ENCODE measurements around the gene POLE. TPM values are rescaled to one million over a fixed set of nuclear protein-coding genes. Genes with fewer than 3 reads are reported as not detected.

The POLE gene
- total RNA-seq, 8 experiments from 2014 or later = 4.6 to 80.2 (median 12.4) TPM

- in situ Hi-C loops (cut with MboI; ENCODE audit: low pct_unique_long_range_greater_than_20kb in 2 of 9, low sequenced_read_pairs in 9 of 9, unreplicated experiment in 9 of 9) = no loop called here
- ATAC-seq (replicated peaks in 6 of 8) = no peak
- H3K27ac ChIP-seq = no peak overlapping the region
- H3K4me3 ChIP-seq = no peak overlapping the region
- peaks cover 0 to 7% of the 10 kb centered on the region in 2 donors for H3K4me1 ChIP-seq (replicated peaks in 1 of 2)
- 90 to 100% (median 93%) methylated on average over 2 to 5 of the region's 22 CpGs; no CpG with 5 or more reads in 7 of the 10 experiments for WGBS, 10 experiments
Measured at GRCh38 chr12:132577191-132577920, 109.8 kb downstream of the POLE start.

GRCh38 chr12:132576701-132577100, 110.4 kb downstream of the POLE start:
- no peak for ATAC-seq (replicated peaks in 6 of 8)
- in situ Hi-C loops (cut with MboI; ENCODE audit: low pct_unique_long_range_greater_than_20kb in 2 of 9, low sequenced_read_pairs in 9 of 9, unreplicated experiment in 9 of 9) = no loop called here
- Histone ChIP-seq H3K4me1 (replicated peaks in 1 of 2) (peaks cover 0 to 4% of the 10 kb centered on the region in 2 donors), H3K27ac (no peak overlapping the region), H3K4me3 (no peak overlapping the region)
- WGBS, 10 experiments = 70 to 100% (median 95%) methylated on average over 1 to 3 of the region's 12 CpGs; no CpG with 5 or more reads in 7 of the 10 experiments

- WGBS, 10 experiments = 87 to 100% (median 100%) methylated on average over 3 to 4 of the region's 11 CpGs; no CpG with 5 or more reads in 7 of the 10 experiments
- Histone ChIP-seq H3K4me3 (no peak overlapping the region), H3K4me1 (replicated peaks in 1 of 2) (no peaks in the 10 kb centered on the region), H3K27ac (no peak overlapping the region)
- in situ Hi-C loops (cut with MboI; ENCODE audit: low pct_unique_long_range_greater_than_20kb in 2 of 9, low sequenced_read_pairs in 9 of 9, unreplicated experiment in 9 of 9) = no loop called here
- peak in 1 of 8 experiments; percentile 10 for ATAC-seq (replicated peaks in 6 of 8)
Measured at GRCh38 chr12:132575661-132576060, 111.5 kb downstream of the POLE start.

GRCh38 chr12:132574271-132574996, 112.7 kb downstream of the POLE start:
- Histone ChIP-seq H3K4me1 (replicated peaks in 1 of 2) (no peaks in the 10 kb centered on the region), H3K4me3 (no peak overlapping the region), H3K27ac (no peak overlapping the region)
- ATAC-seq (replicated peaks in 6 of 8) = no peak
- in situ Hi-C loops (cut with MboI; ENCODE audit: low pct_unique_long_range_greater_than_20kb in 2 of 9, low sequenced_read_pairs in 9 of 9, unreplicated experiment in 9 of 9) = loop anchor here in 3 of 9 experiments (25.0 kb wide), 1 partner anchor 162 kb away; no protein-coding TSS in a partner anchor
- WGBS, 10 experiments = 93 to 98% methylated on average over 3 to 8 of the region's 39 CpGs; no CpG with 5 or more reads in 8 of the 10 experiments

Other genes starting within 250 kb of the POLE start
- 10 to 100 TPM in 6 of 8 experiments, 1 to 10 TPM in 2; 7.1 to 31.6 (median 11.1) TPM for gene FBRSL1, start 197.2 kb downstream of the POLE start, total RNA-seq
- 1 to 10 TPM in 1 of 8 experiments, under 1 TPM in 3, not detected in 4; 0.16 to 1.0 (median 0.45) TPM for gene LRCOL1, start 76.8 kb downstream of the POLE start, total RNA-seq
- under 1 TPM in 4 of 8 experiments, not detected in 4; 0.13 to 0.62 (median 0.17) TPM for gene P2RX2, start 68.6 kb downstream of the POLE start, total RNA-seq
- gene PXMP2, start 245 bp upstream of the POLE start, total RNA-seq = 10 to 100 TPM; 11.5 to 38.0 (median 19.7) TPM
- gene PGAM5, start 23.5 kb upstream of the POLE start, total RNA-seq = 10 to 100 TPM; 19.8 to 50.5 (median 25.5) TPM
- gene ANKLE2, start 74.5 kb upstream of the POLE start, total RNA-seq = 10 to 100 TPM; 22.6 to 78.8 (median 36.8) TPM
- gene GOLGA3, start 141.5 kb upstream of the POLE start, total RNA-seq = 10 to 100 TPM; 41.1 to 75.1 (median 48.6) TPM
- 10 to 100 TPM; 22.1 to 69.6 (median 24.8) TPM for gene CHFR, start 200.3 kb upstream of the POLE start, total RNA-seq

All from motor neuron (in vitro differentiated cells).